Measurements from ENCODE around the gene CLDN20.

GRCh38 chr6:155269765-155270164 is 6.0 kb downstream of the CLDN20 start:
- TF ChIP-seq CTCF (IDR thresholded peaks at IDR 0.05), result no peak
- no peak for TF ChIP-seq POLR2A (IDR thresholded peaks at IDR 0.05)

Measured in testis (tissue), 2 donors.